Erythroblast (primary cell): ENCODE measurements around the gene CTAG1B.
"Not testable (repeated sequence)": the region's sequence is repeated elsewhere in the genome, so short reads cannot be mapped to it uniquely, and the experiment has no call there.

ENCODE experiments used
- GATA1 ChIP-seq: IDR thresholded peaks from 2 replicates; pipeline ENCODE4 v1.6.1; 2011; ENCODE audit warnings: low read depth, mild to moderate bottlenecking, control low read depth, low read length, moderate library complexity
- POLR2A ChIP-seq: IDR thresholded peaks from 2 replicates; pipeline ENCODE4 v1.6.1; 2011; ENCODE audit warnings: mild to moderate bottlenecking, low read length

DNA sequence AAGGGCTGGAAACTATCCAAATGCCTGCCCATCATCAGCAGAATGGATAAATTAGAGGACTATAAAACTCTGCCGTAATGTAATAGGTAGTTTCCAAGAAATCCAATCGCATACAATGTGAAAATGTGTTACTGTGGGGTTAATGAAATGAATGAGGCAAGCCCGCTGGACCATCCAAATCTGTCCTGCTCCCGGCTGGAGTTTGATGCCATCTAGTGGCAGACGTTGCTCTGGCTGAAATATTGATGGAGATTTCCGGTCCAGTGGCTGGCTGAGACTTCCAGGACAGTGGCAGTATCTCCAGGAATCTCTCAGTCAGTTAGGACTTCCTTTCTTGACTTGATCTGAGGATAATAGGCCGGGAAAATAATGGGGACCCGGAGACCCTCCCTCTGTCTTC is 36.1 kb downstream of the CTAG1B start:
- TF ChIP-seq POLR2A, GATA1: not testable (repeated sequence)
